ENCODE measurements around the gene MTRF1L.

DNA sequence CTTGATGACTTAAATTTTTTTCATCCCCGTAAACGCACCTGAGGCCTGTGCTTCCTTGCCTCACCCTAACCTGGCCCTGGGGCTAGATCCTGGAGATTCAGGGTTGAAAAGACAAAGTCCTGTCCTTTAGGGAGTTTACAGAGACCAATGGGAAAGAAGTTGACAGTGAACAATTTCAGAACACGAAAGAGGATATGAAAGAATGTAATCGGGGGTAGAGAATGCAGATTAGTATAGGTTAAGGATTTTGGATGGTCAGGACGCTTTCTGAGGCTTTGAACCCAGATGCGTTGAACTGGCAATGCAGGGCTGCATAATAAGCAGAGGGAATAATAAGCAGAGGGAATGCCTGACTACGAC lies 18.0 kb downstream of the MTRF1L start:
- TF ChIP-seq, protein P1, sequence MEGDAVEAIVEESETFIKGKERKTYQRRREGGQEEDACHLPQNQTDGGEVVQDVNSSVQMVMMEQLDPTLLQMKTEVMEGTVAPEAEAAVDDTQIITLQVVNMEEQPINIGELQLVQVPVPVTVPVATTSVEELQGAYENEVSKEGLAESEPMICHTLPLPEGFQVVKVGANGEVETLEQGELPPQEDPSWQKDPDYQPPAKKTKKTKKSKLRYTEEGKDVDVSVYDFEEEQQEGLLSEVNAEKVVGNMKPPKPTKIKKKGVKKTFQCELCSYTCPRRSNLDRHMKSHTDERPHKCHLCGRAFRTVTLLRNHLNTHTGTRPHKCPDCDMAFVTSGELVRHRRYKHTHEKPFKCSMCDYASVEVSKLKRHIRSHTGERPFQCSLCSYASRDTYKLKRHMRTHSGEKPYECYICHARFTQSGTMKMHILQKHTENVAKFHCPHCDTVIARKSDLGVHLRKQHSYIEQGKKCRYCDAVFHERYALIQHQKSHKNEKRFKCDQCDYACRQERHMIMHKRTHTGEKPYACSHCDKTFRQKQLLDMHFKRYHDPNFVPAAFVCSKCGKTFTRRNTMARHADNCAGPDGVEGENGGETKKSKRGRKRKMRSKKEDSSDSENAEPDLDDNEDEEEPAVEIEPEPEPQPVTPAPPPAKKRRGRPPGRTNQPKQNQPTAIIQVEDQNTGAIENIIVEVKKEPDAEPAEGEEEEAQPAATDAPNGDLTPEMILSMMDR (optimal IDR thresholded peaks at IDR 0.05 in 1 of 3, IDR thresholded peaks at IDR 0.05 in 1 of 3, conservative IDR thresholded peaks at IDR 0.05 in 1 of 3; ENCODE audit: extremely low read depth in 1 of 3, insufficient read depth in 2 of 3, low read length in 3 of 3): no peak
- no peak for TF ChIP-seq EZH2 (IDR thresholded peaks at IDR 0.05; ENCODE audit: low read length)

Data from keratinocyte (primary cell).